HG02973 (cell line): ENCODE data around the gene ADAMTS5.

Experiments
- ATAC-seq: cut with Tn5 transposase; IDR thresholded peaks from one replicate; pipeline ENCODE4 v1.9.1; 2021; ENCODE audit warnings: moderate library complexity; ENCODE audit not compliant: unreplicated experiment

ADAMTS5 gene

DNA sequence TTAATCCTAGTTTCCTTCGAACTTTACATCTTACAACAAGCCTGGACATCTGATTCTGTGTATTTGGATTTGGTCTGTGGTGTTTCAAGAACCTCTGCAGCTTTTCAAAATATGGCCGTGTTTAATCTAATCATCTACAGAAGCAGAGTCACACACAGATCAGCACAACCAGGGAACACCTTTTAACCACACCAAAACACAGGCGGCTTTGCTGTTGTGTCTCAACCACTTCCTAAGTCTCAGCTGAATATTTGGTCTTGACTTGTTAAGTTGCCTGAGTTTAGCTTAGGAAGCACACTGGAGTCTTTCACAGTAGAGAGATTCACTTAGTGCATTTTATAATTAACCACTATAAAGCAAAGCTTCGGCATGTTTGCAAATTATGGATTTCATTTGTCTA, 17.1 kb downstream of the ADAMTS5 start:
- no peak for ATAC-seq

DNA sequence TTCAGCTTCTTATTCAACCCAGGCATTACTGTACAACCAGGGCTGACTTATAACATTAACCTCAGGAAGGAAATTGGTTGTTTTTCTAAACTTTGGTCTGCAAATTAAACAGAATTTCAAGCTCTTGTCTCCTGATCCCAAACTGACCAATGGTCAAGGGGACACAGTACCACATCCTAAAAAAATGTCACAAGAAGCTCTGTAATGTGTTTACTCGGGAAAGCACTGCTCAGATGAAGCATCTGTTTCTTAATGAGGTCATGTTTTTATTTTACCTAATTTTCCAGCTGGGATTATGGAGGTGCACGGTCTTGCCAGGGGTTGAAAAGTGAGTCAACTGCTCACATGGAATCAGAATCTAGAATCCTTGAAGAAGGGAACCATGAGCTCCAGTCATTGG, 18.7 kb downstream of the ADAMTS5 start:
- ATAC-seq: no peak

DNA sequence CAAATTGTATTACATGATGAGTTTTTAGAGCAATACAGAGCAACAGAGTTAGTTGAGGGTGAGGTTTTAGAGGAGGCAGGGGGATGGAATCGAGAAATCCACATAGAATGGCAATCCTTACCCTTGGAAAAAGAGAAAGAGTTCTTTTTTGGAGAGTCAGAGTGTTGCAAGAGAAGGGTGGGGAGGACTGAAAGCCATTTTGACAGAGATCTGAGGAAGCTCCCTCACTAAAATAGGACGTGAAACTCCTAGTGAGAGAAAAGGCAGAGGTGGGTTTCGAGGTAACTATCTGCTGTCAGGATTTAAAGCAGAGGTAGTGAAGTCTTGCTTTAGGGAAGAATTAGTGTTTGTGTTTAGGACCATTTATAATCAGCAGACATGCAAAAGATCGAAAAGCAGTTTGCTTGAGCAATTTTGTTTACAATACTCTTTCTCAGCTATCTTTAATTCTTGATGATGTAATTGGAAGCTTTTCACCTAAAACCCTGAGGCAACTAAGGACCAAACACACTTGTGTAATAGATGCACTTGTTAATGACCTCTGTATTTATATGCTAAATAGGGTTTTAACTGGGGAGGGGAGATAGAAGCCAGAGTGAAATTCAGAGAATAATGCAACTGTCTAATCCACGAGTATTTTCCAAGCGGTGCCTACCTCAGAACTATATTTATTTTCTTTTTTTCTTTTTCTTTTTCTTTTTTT, 20.0 kb downstream of the ADAMTS5 start:
- no peak for ATAC-seq

DNA sequence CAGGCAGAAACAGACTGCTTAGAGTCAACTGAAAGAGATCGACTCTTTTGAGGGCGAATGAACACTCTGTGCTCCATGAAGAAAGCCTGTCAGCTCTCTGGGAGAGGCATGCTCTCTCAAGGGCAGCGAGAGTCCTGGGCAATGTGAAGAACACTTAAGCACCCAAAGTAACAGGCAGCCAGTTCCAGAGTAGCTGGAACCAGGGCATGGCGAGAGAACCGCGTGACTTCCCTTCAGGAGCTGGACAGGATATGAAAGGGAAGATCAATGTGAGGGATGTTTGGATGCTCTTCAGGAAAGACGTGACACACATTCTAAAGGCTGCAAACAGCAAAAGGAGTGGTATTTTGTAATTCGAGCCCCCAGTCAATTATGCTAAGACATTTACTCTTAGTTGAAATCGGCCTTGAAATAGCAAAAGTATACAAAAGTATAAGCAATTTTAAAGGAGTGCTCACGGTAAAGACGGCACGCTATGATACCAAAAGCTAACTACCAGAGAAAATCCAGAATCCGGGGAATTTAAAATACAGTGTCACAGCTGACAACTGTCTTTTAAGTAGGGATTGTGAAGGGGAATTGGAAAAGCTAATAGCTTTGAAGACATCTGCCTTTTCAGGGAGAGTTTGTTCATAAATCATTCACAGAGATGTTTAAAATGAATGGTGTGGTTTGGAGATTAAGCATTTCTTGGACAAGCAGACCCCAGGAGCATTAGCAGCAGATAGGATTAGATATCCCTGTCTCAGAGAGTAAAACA, 20.8 kb downstream of the ADAMTS5 start:
- ATAC-seq: no peak

DNA sequence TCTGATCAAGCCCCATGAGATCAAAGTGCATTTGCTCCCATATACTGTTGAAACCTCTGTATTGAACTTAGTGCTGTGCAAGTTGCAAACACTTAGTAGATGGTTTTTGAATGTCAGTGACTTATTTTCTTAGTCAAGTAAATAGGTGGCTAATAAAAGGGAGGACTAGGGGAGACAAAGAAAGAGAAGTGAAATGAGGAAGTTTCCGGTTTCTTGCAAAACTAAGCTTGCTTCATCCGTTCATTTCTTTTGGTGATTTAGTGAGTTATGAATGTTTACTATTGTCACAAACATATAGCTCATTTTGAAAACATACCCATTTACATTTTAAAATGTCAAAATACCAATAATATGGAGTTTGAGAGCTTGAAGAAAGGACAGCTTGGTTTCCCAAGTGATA, 23.0 kb downstream of the ADAMTS5 start:
- no peak for ATAC-seq

DNA sequence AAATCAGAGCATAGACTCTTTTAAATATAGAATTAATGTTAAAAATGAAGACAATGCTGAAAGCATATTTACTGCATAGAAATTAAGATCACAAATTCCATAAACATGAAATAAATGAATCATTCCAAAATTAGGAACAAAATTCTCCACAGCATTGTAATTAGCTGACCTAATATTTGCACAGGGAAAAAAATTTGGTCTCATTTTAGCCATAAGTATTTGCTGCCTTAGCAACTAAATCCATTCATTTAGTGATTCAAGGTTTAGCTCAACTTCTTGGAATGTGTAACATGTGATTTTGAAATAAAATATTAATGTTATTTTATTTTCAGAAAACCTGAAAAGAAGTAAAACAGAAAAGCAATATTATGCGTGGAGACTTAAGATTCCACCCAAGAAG, 25.5 kb downstream of the ADAMTS5 start:
- no peak for ATAC-seq

DNA sequence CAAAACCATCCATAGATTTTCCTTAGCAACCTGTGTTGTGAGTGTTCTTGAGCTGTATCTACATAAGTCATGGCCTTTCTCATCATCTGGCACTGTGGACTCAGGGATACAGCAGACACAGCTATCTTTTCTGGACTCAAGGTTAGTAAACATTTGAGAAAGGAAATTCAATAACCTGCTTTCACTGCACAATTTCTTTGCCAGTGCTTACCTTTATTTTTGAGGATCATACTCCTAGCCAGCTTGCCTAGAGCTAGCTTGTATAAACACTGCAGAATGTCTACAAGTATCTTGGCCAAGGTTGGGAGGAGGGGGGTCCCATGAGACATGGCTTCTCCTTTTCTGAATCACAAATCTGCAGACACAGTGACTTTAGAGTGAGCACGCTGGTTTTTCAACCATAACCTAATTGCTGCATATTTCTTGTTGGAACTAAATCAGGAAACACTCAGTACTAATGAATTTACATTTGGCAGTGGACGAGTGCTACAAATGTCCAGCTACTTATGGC, 27.2 kb downstream of the ADAMTS5 start:
- ATAC-seq: no peak

DNA sequence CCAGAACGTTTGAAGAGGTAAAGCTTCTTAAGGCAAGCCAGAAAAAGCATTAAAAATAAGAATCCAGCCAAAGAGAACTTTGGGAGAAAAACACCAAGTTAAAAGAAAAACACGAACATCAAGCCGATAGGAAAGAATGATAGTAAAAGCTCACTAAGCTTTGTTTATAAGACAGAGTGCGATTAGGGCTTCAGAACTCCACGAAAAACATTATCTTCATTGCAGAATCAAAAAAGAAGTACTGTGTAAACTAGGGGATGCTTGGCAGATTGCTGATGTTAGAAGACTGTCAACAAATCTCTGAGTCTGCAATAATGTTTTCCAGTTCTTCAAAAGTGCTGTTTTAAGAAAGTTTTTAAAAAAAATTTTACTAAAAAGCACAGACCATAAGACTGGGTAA, 30.2 kb downstream of the ADAMTS5 start:
- ATAC-seq: no peak

DNA sequence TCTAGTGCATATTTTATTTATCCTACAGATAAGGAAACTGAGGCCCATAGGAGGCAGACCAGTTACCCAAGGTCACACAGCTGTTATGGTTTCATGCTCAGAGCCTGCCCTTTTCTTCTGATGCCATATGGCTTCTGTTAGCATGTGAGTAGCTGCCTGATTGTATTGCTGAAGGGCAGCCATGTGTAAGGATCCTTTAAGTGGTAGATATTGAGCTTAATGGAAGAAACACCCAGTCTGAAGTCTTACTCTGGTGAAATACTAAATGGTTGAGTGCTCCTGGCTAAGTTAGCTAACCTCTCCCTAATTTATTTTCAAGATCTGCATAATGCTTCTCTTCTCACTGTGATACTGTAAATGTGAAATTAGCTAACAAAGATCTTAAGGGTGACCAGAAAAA, 30.9 kb downstream of the ADAMTS5 start:
- ATAC-seq: no peak

DNA sequence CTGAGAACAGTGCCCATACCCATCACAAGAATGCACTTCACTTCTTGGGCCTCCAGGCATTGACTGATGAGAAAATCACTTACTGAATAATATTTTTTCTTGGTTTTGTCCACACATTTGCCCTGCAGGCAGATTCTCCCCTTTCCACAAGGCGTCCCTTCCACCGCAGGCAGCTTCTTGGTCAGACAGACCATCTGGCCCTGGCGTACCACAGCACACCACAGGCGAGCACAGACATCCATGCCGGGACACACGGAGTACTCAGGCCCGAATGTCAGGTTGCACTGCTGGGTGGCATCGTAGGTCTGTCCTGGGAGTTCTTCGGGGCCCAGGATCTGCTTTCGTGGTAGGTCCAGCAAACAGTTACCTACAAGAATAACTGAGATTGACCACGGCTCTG, 32.5 kb downstream of the ADAMTS5 start:
- no peak for ATAC-seq

DNA sequence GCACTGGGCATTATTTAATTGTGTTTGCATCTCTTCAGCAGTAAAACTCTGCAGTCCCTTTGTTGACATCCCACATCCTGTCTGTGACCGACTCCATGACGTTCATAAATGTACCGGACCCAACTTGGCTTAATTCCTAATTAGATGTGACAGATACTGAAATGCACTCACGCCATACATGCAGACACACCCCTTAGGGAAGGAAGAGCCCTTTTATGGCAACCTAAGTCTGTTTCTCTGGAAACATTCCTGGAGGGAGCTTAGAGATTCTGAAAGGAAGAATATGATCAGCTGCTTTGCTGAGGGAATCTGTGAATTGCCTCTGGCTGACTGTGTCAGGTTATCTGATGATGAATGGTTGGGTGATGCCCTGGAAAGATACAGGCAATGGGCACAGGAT, 33.4 kb downstream of the ADAMTS5 start:
- no peak for ATAC-seq

DNA sequence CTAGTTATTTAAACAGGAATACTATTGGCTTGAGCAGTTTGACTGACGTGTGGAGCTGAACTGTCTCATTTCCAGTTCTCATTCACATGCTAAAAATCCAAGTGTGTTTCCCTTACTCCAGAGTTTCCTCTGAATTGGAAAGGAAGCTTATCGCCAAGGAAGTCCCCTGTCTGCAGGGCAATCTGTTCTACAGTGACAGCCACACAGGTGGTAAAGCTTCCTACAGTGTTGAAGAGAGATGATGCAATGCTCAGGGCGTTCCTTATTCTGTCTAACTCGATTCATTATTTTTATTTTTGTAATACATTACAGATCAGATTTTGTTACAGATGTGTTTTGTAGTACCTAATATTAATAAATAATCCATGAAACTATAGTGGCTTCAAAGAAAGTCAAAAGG, 41.3 kb downstream of the ADAMTS5 start:
- no peak for ATAC-seq

DNA sequence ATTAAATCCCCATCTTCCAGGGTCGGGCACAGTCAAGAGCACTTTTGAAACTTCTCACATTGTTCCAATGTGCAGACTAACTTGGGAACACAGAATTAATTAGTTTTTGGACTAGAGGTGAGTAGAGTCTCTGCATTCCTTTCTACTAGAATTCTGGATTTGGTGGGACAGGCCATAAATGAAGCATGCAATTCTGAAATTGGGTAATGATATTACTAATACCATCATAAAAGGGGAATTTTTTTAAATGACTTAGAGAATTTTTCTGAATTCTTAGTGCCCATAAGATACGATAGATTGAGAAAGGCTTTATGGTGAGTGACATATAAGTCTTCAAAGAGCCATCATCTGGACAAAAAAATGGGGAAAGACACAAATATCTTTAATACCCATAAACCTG, 41.8 kb downstream of the ADAMTS5 start:
- ATAC-seq: no peak

DNA sequence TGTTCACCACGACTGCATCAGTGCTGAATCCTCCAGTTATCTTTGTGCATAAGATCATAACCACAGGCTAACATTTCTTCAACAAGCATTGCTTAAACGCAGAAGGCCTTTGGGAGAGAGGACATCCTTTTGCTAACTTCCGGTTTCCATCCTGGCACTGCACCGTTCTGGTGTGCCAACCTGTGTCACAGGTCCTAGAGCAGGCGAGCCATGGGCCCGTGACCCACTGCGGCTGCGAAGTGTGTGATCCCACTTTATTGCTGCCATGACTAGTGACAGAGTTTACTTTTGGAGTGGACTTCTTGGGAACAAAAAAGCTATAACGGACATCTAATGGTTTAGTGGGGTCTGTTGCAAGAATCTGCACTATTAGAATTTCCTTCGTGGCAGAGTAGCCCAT, 42.9 kb downstream of the ADAMTS5 start:
- ATAC-seq: no peak

DNA sequence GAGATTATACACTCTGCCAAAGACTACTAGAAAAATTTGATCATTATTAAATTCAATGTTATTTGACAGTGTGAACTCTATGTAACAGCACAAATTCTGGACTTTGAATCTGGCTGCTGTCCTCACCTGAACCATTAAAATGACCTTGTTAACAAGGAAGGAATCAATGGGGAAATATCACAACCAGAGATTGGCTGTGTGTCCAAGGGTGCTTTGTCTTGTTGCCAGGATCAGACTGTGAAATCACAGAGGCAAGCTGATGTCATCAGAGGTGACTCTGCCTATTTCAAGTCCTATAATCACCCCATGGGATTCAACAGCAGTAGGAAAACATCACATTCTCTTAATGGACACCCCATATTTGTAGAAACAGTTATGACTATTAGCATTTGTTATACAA, 46.8 kb downstream of the ADAMTS5 start:
- ATAC-seq: no peak

DNA sequence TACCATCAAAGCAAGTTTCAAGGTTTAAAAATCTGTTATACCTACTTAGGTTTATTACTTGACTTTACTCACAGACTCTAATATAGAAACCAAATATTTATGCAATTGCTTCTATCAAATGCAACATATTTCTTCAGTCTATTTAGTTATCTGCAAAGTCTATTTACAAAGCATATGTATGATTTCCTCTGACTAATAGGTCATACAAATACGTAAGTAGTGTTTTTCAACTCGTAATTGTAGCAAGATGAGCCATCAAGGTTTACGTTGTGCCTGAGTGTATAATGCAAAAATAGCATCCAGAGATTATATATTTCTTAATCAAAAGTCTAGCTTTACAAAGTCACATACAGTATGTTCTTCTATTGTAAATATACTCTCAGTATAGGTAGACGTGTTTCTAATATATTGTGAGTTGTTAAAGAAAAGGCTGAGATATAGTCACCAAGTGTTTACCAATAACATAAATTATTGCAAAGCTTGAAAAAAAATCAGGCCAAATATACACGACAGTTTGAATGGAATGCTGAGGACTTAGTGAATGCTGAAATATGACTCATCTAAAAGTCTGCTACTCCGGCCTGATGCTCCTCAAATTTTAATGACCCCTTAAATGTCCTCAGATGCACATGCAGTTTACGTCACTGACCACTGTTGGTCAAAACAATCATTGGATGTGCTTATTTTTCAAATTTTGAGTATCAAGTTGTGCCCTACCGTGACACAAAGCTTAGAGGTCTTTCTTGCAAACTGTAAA, 48.4 kb downstream of the ADAMTS5 start:
- ATAC-seq: no peak

DNA sequence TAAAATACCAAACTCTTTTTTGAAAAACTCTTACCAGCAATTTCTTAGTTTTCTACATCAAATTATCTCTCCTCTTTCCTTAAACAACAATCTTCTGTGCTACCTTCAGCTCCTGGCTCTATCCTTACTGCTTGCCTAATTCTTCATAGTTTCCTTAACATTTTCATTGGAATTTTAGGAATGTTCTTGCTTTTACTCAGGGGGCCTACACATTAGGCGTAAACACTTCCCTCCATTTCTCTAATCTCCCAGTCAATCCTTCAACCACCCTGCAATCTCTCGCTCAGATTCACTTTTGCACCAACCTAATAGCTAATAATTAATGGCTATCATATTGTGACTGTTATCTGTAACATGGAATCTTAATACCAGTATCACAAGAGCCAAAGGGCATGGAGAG, 50.1 kb downstream of the ADAMTS5 start:
- ATAC-seq: no peak

DNA sequence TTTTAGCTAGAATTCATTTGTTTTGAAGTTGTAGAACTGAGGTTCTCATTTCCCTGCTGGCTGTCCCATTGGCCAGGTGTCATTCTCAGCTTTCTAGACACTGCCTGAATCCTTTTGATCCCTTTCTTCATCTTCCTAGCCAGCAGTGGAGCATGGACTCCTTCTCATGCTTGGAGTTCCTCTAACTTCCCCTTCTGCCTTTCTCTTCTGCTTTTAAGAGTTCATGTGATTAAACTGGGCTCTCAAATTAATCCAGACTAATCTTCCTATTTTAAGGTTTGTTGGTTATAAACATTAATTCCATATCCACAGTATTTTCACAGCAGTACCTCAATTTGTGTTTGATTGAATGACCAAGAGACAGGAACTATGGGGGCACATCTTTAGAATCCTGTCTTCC, 52.3 kb downstream of the ADAMTS5 start:
- no peak for ATAC-seq

DNA sequence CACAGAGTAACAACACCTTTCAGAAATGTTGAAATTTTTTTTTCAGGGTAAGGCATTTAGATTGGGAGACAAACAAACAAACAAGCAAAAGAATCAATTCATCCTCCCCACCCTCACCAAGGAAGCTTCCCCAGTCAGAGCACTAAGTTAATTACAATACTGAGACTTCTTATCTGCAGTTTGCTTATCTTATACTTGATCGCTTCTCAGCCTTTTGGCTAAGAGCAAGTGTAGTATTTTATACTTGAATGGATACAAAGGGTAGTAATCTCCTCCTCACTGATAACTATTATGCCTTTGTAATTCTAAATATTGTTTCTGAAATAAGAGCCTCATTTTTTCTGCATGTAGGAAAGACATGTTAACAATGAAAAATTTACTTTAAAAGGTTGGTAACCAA, 54.4 kb downstream of the ADAMTS5 start:
- no peak for ATAC-seq

DNA sequence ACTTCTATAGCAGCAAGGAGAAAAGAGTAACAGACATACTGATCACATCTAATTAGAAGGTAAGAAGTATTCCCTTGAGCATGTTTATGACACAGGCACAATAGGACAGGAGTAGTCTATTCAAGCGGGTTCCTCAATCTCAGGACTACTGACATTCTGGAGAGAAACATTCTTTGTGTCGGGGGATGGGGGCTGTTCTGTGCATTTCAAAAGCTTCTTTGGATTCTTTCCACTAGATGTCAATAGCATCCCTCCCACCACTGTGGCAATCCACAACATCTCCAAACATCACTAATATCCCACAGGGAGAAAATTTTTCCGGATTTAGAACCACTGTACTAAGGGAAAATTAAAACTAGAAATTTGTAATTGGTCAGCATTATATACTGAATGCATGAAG, 56.9 kb downstream of the ADAMTS5 start:
- no peak for ATAC-seq

DNA sequence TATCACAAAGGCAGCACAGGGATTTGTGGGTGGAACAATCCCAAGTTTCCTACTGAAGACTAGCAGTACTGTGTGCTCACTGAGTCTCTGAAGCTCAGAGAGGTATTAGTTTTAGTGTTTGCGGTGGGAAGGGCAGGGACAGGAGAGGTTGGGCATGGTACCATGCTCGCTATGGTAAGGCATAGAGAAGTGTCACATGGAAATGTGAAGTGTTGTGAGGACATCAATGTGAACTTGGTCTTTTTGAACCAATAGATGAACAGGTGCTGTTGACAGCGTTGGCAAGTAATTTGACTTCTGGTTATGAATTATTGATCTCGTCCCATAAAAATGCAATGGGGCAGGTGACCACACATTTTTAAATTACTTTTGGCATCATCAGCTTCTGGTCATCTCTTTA, 65.9 kb downstream of the ADAMTS5 start:
- ATAC-seq: no peak

DNA sequence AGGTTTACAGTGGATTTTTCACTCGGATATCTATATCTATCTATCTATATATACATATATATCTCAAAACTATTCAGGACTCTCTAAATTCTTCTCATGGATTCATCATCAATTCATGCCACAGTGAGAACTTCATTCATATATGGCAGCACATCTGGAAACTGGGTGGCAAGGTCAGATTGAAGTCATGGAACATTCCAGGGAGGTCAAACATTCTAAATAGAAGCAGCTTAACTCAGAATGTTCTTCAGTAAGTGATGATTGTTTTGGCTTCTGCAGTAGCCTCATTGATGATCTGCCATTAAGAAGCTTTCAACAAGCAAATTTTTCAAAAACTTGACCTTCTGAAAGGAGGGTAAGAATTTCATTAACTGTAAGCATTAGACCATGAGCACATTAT, 74.7 kb downstream of the ADAMTS5 start:
- no peak for ATAC-seq
